GM21576 (cell line): ENCODE results near the gene DNAH6.

ENCODE experiments used
- ATAC-seq: cut with Tn5 transposase; IDR thresholded peaks from one replicate; pipeline ENCODE4 v1.9.1; 2021; ENCODE audit warnings: mild to moderate bottlenecking, moderate library complexity; ENCODE audit not compliant: unreplicated experiment

The DNAH6 gene

DNA sequence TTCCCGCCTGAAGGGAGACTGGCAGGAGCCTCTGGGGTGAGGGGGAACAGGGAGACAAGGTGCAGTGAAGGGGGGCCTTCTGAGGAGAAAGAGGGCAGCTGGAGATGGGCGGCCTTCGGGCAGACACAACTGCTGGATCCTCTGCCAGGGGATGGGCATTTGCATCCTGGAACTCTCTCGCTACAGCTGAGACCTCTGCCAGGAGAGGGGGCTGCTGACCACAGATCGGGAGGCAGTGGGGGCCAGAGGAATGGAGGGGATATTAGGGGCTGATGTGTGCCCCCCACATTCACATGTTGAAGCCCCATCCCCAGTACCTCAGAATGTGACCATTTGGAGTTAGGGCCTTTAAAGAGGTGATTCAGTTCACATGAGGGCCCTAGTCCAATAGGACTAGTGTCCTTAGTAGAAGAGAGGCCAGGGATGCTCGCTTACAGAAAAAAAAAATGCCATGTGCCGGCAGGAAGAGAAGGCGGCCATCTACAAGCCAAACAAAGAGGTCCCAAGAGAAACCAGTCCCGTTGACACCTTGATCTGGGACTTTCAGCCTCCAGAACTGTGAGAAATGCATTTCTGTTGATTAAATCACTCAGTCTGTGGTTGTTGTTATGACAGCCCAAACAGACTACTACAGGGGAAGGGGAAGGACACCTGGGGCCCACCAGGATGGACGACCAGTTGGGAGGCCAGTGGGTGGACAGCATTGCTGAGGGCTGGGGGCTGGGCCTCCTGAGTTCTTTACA, 314.6 kb downstream of the DNAH6 start:
- ATAC-seq = no peak

DNA sequence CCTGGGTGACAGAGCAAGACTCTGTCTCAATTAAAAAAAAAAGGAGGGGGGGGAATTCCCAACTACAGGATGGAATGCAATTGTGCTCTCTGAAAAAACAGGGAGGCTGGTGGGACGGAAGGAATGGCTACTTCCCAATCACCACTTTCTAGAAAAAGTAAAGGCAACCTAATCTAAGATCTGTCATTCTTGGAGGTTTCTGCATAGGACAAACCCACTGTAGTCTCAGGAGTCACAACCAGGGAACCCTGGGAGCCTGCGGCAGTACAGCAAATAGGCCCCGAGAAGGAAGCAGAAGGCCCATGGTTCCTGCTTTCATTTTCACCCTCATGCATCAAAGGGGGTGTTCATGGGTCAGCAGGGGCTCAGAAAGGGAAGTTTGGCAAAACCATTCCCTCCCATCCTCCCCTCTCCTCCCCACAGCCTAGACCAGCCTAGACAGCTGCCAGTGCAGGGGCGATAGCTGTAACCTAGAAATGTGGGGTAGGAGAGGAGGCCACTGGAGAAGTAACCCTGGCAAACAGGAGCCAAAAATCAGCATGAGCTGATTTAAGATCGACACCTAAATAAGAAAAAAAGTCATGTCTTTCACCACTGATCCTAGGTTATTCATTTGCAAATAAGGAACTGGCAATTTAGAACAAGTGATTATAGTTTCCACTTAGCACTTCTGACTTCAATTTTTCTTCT, 316.6 kb downstream of the DNAH6 start:
- peak; percentile 90 for ATAC-seq

DNA sequence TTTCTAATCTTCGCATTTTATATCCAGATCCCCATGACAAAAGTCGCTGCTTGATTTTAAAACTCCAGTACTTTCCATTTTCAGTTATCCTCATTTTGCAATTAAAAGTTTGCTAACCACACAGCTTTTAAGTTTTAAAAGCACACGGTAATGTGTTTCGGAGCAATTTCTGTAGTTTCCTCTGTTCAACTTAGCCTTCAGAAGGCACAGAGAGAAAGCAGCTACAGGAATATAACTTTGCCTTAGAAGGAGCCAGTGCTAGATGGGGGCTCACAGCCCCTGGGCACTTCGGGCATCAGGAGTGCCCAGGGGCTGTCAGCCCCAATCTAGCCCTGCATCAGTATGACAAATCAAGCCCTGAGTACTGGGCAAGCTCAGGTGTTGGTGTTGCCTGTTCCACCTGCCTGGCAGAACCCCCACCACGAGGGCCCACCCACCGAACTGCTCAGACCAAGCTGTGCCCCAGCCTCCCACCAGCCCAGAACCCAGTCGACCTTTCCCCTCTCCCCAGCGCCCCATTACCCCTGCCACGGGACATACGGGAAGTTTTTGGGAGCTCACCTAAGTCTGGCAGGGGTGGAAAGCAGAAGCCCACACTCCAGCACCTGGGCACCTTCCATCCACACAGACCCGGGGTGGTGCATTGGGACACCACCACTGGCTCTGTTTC, 317.3 kb downstream of the DNAH6 start:
- ATAC-seq = no peak

DNA sequence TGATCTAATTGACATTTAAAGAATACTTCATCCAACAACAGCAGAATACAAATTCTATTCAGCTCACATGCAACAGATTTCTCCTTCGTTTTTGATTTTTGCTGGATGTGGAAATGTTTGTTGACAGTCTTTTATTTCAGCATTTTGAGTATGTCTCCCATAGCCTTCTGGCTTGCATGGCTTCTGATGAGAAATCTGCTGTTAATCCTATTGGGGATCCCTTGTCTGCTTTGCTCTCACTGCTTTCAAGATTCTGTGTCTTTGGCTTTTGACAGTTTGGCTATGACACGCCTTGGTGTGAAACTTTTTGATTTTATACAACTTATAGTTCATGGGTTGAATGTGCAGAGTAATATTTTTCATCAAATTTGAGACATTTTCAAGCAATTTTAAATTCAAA, 319.9 kb downstream of the DNAH6 start:
- no peak for ATAC-seq

DNA sequence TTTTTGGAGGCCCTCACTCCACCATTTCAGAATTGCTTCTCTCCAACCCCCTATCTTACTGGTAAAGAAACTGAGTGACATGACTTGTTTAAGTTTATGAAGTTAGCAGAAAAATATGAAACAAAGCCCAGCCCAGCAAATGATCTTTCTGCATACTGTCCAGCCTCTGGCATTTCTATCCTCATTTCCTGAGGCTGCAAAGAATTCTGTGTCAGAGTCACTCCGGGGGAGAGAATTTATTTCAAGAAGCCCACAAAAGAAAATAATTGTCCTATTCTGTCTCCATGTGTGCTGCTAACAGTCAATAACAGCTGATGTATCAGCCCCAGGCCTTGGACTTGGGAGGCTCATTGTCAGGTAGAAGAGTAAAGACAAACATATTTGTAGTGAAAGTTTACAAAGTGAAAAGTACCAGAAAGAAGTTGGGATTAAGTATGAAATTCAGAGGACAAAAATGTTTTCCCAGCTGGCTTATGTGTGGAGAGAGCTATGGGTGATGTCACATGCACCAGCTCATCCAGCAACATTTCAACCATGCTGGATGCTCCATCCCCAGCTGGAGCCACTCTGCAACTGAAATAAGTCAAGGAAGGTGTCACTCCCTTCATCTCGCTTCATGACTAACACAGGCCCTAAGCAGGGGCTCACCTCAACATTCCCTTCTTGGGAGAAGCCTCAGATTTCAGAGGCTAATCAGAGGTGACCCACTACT, 322.3 kb downstream of the DNAH6 start:
- no peak for ATAC-seq

DNA sequence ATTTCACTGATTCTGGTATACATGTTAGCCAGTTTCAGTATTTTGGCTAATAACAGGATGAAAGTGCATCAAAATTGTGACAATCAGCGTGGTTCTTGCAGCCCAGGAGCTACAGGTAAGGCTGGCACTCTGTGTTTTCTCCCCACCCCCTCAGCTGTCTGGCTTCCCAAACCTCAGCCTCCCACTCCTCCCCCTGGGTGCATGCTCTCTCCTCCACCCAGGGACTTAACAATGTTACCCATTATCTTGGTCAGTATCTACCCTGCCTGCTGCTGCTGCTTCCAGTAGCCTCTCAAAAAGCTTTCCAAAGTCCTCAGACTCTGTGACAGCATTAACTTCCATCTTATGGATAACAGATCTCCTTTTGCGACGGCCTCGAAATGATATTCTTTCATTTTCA, 323.6 kb downstream of the DNAH6 start:
- no peak for ATAC-seq

- ATAC-seq = no peak
Observed at GRCh38 chr2:84840306-84840705, 324.0 kb downstream of the DNAH6 start.

DNA sequence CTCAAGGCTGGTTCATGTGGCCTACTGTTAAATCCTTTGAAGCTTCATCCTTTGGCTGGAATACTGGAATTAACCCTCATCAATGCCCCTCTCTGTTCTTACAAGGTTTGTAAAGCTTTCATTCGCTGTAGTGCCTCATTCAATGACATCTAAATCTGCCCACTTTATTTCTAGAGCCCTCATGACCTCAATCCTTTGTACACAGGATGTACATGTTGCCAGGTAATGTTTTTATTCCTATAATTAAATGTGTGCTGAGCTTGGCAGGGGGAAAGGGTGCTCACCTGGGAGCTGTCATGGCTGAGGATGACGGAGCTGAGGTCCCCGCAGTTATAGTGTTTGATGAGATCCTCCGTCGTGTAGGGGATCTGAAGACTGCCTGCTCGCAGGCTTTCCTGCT, 325.3 kb downstream of the DNAH6 start:
- ATAC-seq = no peak

- ATAC-seq = no peak
Observed at GRCh38 chr2:84844141-84844540, 327.8 kb downstream of the DNAH6 start.

DNA sequence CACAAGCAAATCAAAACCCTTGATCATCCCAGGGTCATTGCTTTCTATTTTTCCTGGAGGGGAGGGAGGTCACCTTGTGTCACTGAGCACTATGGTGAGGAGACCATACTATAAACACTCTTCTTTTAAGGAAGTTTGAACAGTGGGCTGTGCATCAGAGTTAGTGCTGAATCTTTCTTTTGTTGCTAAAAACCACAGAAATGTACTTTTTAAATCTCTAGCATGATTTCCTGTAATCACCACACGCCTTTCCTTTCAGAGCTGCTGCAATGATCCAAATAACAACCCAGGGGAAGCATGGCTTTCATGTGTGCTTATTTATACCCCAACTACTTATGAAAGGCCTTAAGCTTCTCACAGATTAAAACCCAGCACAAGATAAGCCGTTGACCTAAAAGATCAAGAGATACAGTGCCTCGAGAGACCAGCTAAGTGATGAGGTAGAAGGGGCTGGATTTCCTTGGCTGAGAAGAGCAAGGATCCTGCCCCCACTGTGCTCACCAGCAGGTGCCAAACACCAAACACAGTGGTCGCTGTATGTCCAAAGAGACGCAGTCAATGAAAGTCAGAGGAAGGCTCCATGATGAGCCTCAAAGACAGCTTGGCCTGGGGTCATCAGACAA, 329.9 kb downstream of the DNAH6 start:
- ATAC-seq = no peak

DNA sequence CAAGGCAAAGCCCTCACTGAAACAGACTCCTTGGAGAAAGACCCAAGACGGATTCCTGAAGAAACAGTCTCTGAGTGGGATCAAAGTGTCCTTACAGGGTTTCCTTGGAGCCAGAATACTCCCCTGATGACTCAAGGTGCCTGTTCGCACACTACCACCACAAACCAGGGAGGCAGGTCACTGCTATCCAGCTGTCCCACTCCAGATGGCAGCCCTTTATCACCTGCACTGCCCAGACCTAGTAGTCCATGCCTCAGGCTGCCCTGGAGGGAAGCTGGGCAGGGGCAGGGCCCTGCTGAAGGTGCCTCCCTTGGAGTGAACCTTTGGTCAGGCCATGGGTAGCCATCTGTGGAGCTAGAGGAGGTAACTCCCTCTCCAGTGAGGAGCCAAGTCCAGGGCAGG, 330.4 kb downstream of the DNAH6 start:
- no peak for ATAC-seq

DNA sequence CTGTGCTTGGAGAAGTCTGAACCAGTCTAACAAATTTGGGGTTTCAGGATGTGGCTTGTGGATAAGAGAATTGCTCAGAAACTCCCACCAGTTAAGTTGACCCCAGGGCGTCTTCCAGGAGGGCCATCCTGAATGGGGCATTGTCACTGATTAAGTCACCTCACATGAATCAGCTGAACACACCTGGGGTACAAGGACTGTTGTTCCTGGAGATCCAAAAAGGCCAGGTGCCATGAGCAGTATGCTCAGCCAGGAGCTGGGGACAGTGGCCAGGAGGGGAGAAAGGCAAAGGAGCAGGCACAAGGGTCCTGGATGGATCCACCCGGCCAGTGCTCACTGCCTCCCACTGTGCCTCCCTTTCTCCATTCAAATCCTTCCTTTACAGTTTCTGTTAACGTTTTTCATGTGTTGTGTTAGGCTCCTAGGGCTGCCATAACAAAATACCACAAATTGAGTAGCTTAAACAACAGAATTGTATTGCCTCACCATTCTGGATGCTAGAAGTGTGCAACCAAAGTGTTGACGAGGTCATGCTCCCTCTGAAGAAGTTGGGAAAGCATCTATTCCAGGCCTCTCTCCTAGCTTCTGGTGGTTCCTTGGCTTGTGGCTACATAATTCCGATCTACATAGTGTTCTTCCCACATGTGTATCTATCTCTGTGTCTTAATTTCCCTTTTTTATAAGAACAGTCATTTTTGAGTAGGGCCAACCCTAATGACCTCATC, 331.2 kb downstream of the DNAH6 start:
- no peak for ATAC-seq

- no peak for ATAC-seq
Observed at GRCh38 chr2:84849271-84849952, 333.1 kb downstream of the DNAH6 start.

- ATAC-seq = no peak
Observed at GRCh38 chr2:84850471-84850870, 334.2 kb downstream of the DNAH6 start.

DNA sequence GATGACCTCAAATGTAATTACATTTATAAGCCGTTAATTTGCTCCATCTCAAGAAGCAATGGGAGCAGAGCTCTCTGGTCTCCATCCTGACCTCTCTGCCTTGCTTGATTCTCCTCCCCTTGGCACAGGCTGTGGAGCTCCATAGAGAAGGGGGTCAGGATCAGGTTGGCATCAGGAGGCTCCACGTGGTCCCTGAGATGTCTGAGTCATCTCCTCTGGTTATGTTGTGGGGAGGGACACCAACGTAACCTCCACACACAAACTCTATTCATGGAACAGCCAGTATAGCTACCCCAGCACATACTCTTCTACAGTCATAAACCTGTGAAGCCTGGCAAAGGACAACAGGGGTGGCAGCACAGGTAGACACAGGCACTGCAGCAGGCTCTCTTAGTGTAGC, 335.6 kb downstream of the DNAH6 start:
- no peak for ATAC-seq

- ATAC-seq = no peak
Observed at GRCh38 chr2:84854850-84855249, 338.6 kb downstream of the DNAH6 start.

GRCh38 chr2:84855731-84856130, 339.4 kb downstream of the DNAH6 start:
- no peak for ATAC-seq

DNA sequence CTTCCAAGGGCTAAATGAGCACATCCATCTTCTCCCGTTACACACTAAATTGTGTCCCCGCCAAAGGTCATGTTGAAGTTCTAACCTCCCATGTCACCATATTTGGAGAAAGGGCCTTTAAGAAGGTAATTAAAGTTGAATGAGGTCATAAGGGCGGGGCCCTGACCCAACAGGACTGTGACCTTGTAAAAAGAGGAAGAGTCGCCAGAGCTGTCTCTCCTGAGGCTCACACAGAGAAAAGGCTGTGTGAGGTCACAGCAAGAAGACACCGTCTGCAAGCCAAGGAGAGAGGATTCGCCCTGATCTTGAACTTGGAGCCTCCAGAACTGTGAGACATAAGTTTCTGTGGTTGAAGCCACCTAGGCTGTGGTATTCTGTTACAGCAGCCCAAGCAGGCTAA, 340.5 kb downstream of the DNAH6 start:
- ATAC-seq = no peak

- no peak for ATAC-seq
Observed at GRCh38 chr2:84857566-84857965, 341.3 kb downstream of the DNAH6 start.

DNA sequence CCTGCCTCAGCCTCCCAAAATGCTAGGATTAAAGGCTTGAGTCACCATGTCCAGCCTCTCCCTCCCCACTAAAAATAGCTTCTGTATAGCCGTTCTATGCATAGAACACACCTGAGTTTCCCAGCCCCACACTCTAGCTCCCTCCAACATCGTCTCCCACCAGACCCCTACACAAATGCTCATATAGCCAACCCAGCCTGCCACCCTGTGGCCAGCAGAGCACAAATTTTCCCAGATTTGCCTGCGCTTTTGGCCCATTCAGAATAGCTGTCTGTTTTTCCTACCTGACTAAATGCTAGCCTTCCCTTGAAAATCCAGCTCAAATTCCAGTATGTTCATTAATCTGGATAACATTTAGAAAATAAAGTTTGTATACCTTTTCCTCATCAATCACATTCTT, 341.8 kb downstream of the DNAH6 start:
- no peak for ATAC-seq
